ENCODE data around the gene GOT2.
"Not testable (repeated sequence)": the region's sequence is repeated elsewhere in the genome, so short reads cannot be mapped to it uniquely, and the experiment has no call there.

GOT2 gene

DNA sequence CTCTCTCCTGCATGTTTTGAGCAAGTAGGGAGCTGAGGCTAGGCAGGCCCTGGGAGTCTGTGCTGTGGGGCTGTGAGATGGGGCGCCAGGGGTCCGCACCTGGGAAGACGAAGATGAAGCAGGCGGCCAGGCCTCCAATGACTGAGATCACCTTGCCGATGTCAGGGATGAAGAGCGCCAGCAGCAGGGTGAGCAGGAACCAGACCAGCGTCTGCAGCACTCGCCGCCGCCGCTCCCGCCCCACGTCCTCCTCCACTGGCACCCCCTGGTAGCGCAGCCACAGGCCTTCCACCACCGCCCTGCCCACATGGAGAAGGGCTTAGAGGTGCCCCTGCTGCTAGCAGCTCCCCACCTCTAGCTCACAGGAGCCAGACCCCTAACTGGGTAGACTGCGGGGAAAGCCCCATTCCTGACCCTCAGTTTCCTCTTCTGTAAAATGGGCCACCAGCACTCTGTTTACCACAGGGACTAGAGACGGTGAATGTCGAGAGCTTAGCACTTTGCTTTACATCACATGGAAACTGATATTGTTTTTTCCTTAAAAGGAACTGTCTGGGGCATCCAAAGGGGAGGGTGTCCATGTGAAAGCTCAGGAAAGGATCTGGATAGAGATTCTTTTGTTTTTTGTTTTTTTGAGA is 63.1 kb downstream of the GOT2 start:
- DNase-seq (ENCODE audit: low read depth), result no peak
- no peak overlapping the region for H3K4me3 ChIP-seq (ENCODE audit: control insufficient read depth, low read depth, low read length)
- TF ChIP-seq, protein P1, sequence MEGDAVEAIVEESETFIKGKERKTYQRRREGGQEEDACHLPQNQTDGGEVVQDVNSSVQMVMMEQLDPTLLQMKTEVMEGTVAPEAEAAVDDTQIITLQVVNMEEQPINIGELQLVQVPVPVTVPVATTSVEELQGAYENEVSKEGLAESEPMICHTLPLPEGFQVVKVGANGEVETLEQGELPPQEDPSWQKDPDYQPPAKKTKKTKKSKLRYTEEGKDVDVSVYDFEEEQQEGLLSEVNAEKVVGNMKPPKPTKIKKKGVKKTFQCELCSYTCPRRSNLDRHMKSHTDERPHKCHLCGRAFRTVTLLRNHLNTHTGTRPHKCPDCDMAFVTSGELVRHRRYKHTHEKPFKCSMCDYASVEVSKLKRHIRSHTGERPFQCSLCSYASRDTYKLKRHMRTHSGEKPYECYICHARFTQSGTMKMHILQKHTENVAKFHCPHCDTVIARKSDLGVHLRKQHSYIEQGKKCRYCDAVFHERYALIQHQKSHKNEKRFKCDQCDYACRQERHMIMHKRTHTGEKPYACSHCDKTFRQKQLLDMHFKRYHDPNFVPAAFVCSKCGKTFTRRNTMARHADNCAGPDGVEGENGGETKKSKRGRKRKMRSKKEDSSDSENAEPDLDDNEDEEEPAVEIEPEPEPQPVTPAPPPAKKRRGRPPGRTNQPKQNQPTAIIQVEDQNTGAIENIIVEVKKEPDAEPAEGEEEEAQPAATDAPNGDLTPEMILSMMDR (conservative IDR thresholded peaks at IDR 0.05; ENCODE audit: control insufficient read depth, insufficient read depth, low read depth, low read length), result no peak

DNA sequence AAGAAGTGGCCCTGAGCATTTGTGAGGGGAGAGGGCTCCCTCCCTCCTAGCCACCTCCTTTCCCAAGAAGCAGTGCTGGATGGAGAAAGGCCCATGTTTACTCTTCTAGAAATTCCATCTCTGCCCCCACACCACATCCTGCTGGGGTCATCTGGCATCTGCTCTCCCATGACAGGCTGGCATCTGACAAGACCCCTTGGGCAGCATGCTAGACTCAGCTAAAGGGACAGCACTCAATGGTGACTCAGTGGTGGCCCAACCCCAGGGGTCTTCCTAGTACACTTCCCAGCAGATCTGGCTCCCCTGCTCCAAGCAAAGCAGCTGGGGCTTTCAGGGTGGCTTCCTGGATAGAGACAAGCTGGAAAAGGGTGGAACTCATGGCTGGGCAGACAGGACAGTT is 63.9 kb downstream of the GOT2 start:
- no peak overlapping the region for H3K4me3 ChIP-seq (ENCODE audit: control insufficient read depth, low read depth, low read length)
- no peak for DNase-seq (ENCODE audit: low read depth)
- TF ChIP-seq, protein P1 (conservative IDR thresholded peaks at IDR 0.05; ENCODE audit: control insufficient read depth, insufficient read depth, low read depth, low read length), result no peak

DNA sequence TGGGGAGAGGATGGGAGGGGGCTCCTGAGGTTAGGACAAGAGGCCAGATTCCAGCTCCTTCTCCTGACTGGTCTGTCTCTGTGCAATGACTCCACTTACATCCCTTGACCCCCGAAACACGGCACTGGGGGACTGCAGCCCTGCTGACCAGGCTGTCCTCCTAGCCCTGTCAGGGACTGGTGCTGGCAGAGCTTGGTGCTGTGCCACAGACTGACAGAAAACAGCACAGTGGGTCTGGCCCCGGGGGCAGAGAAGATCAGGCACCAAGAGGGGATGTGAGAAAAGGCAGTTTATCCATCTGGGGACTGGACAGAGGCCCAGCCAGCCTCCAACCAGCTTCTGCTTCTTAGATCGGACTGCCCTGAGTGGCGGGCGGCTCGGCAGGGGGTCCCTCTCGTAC is 68.9 kb downstream of the GOT2 start:
- H3K4me3 ChIP-seq (ENCODE audit: control insufficient read depth, low read depth, low read length), result no peak overlapping the region
- no peak for DNase-seq (ENCODE audit: low read depth)
- TF ChIP-seq, protein P1 (conservative IDR thresholded peaks at IDR 0.05; ENCODE audit: control insufficient read depth, insufficient read depth, low read depth, low read length), result no peak

DNA sequence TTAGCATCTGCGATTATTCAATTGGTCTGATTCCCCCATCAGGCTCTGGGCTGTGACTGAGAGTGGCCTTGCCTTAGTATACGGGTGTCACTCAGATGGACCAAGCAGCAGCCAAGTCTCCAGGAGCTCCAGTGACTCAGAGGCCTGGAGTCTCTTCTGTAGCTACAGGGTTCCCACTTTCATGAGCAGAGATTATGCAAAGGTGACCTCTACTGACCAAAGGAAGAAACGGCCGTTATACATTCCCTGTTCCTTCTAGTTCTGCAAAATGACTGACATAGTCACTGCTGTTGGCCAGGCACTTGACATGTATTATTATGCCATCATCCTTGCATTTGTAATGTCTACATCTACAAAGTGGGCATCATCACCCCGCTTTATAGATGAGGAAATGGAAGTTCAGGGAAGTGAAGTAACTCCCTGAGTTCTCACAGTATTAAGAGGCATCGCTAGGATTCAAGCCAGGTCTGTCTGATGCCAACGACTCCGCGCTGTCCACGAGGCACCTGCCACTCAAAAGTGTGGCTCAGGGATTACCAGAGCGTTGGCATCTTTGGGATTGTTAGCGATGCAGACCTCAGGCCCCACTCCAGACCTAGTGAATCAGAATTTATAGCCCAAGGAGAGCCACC is 72.8 kb downstream of the GOT2 start:
- peak; percentile 91 for DNase-seq (ENCODE audit: low read depth)
- H3K4me3 ChIP-seq (ENCODE audit: control insufficient read depth, low read depth, low read length), result no peak overlapping the region
- TF ChIP-seq, protein P1 (conservative IDR thresholded peaks at IDR 0.05; ENCODE audit: control insufficient read depth, insufficient read depth, low read depth, low read length), result peak; percentile 81

DNA sequence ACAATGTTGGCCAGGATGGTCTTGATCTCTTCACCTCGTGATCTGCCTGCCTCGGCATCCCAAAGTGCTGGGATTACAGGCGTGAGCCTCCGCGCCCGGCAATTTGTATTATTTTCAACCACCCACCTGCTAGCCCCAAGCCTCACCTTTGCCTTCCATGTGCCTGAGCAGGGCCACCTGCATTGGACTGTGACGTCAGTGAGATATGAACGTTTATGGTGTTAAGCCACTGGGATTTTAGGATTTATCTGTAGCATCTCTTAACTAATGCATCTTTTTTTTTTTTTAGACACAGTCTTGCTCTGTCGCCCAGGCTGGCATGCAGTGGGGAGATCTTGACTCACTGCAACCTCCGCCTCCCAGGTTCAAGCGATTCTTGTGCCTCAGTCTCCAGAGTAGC is 74.2 kb downstream of the GOT2 start:
- H3K4me3 ChIP-seq (ENCODE audit: control insufficient read depth, low read depth, low read length), result not testable (repeated sequence)

DNA sequence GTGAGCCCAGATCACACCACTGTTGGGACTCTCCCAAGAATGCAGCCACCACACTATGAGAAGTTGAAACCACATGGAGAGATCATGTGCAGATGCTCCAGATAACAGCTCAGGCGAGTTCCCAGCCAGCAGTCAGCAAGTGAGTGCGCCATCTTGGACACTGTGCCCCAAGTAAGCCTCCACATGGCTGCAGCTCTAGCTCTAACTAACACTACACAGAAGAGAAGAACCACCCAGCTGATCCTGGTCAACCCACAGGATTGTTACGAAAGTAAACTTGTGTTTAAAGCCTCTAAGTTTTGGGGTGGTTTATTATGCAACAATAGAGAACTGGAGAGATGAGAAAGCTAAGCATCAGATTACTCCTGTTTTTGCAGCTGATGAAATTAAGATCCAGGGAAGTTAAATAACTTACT is 75.3 kb downstream of the GOT2 start:
- DNase-seq (ENCODE audit: low read depth), result peak; percentile 45
- TF ChIP-seq, protein P1 (conservative IDR thresholded peaks at IDR 0.05; ENCODE audit: control insufficient read depth, insufficient read depth, low read depth, low read length), result no peak
- no peak overlapping the region for H3K4me3 ChIP-seq (ENCODE audit: control insufficient read depth, low read depth, low read length)

More for the DNA sequence above, 74.2 kb downstream of the GOT2 start:
- not testable (repeated sequence) for DNase-seq (ENCODE audit: low read depth)

Data from fibroblast of mammary gland (primary cell).